GM12892 (cell line): ENCODE data around the gene CST3.

Experiments
- POLR2A ChIP-seq: IDR thresholded peaks from 2 replicates; pipeline ENCODE4 v1.6.1; 2011; ENCODE audit warnings: low read depth, low read length, control low read depth
- POLR2AphosphoS5 ChIP-seq: IDR thresholded peaks from 2 replicates; pipeline ENCODE4 v1.6.1; 2011; ENCODE audit warnings: low read depth, low read length, control low read depth

- TF ChIP-seq POLR2AphosphoS5 (no peak), POLR2A (no peak)
Observed at GRCh38 chr20:23604306-23604705, 33.4 kb downstream of the CST3 start.
